HepG2 (cell line): ENCODE measurements around the gene ABHD15. TPM values are rescaled to one million over a fixed set of nuclear protein-coding genes. Genes with fewer than 3 reads are reported as not detected.

ENCODE experiments used
- ARNTL ChIP-seq: sonication (generic); formaldehyde crosslinking; IDR thresholded peaks from 2 replicates; pipeline ENCODE4 v1.4.0; 2020; ENCODE audit warnings: mild to moderate bottlenecking, missing genetic modification reagents
- BATF2 ChIP-seq: sonication (generic); formaldehyde crosslinking; IDR thresholded peaks from 2 replicates; pipeline ENCODE4 v1.8.0; 2022; ENCODE audit warnings: mild to moderate bottlenecking, missing genetic modification reagents, moderate library complexity
- BRF2 ChIP-seq: sonication (generic); formaldehyde crosslinking; IDR thresholded peaks from 2 replicates; pipeline ENCODE4 v1.8.1; 2022; ENCODE audit warnings: mild to moderate bottlenecking, missing genetic modification reagents
- FOXA3 ChIP-seq: IDR thresholded peaks from 2 replicates; pipeline ENCODE4 v1.6.1; 2016; ENCODE audit warnings: missing genetic modification reagents, missing compliant biosample characterization
- GATA4 ChIP-seq: sonication (generic); IDR thresholded peaks from 2 replicates; pipeline ENCODE4 v1.6.1; 2016; ENCODE audit warnings: antibody characterized with exemption, low read depth, borderline replicate concordance
- KDM5B ChIP-seq: sonication (generic); formaldehyde crosslinking; IDR thresholded peaks from 2 replicates; pipeline ENCODE4 v1.4.0; 2020; ENCODE audit warnings: missing genetic modification reagents, mild to moderate bottlenecking, borderline replicate concordance
- POGK ChIP-seq: sonication (generic); formaldehyde crosslinking; conservative IDR thresholded peaks from 2 replicates; pipeline ENCODE4 v1.8.0; 2022; ENCODE audit warnings: mild to moderate bottlenecking, moderate library complexity, missing genetic modification reagents
- RCOR2 ChIP-seq: IDR thresholded peaks from 2 replicates; pipeline ENCODE4 v1.6.1; 2016; ENCODE audit warnings: missing biosample characterization, missing genetic modification reagents
- SRY ChIP-seq: sonication (generic); formaldehyde crosslinking; IDR thresholded peaks from 2 replicates; pipeline ENCODE4 v1.8.0; 2022; ENCODE audit warnings: mild to moderate bottlenecking, missing genetic modification reagents
- XBP1 ChIP-seq: sonication (generic); formaldehyde crosslinking; IDR thresholded peaks from 2 replicates; pipeline ENCODE4 v1.5.0; 2020; ENCODE audit warnings: missing genetic modification reagents
- ZBTB49 ChIP-seq: sonication (generic); formaldehyde crosslinking; IDR thresholded peaks from 2 replicates; pipeline ENCODE4 v1.4.0; 2020; ENCODE audit warnings: missing genetic modification reagents, borderline replicate concordance
- ZFP1 ChIP-seq: IDR thresholded peaks from 2 replicates; pipeline ENCODE4 v1.6.1; 2016
- ZIK1 ChIP-seq: sonication (generic); formaldehyde crosslinking; IDR thresholded peaks from 2 replicates; pipeline ENCODE4 v1.5.0; 2020; ENCODE audit warnings: mild to moderate bottlenecking, low read depth, missing genetic modification reagents, borderline replicate concordance
- ZNF224 ChIP-seq: sonication (generic); formaldehyde crosslinking; IDR thresholded peaks from 2 replicates; pipeline ENCODE4 v1.5.0; 2020; ENCODE audit warnings: mild to moderate bottlenecking, missing genetic modification reagents
- ZNF441 ChIP-seq: sonication (generic); formaldehyde crosslinking; IDR thresholded peaks from 2 replicates; pipeline ENCODE4 v1.7.0; 2021; ENCODE audit warnings: missing genetic modification reagents, borderline replicate concordance
- ZNF543 ChIP-seq: sonication (generic); formaldehyde crosslinking; IDR thresholded peaks from 2 replicates; pipeline ENCODE4 v1.4.0; 2020; ENCODE audit warnings: mild to moderate bottlenecking, missing genetic modification reagents
- ZNF687 ChIP-seq: sonication (generic); formaldehyde crosslinking; IDR thresholded peaks from 2 replicates; pipeline ENCODE4 v1.5.1; 2020; ENCODE audit warnings: mild to moderate bottlenecking, missing genetic modification reagents, moderate library complexity
- ZNF878 ChIP-seq: sonication (generic); formaldehyde crosslinking; IDR thresholded peaks from 2 replicates; pipeline ENCODE4 v1.8.1; 2023; ENCODE audit warnings: mild to moderate bottlenecking, missing genetic modification reagents, moderate library complexity
- polyA plus RNA-seq, 8 experiments: library from polyadenylated mRNA; depleted of rRNA in 3 of 8; stranded (reverse) in 7 of 8; unstranded in 1 of 8; fragments of >200 nt; fragmentation: Illumina TruSeq in 4 of 8; extraction: Trizol in 4 of 8; gene quantifications; 2 replicates each; pipeline versions ENCODE4 v1.2.1 to v1.2.3, GENCODE V29; 2011 to 2016; ENCODE audit warnings: low read depth in 4 of 8, missing spikeins in 1 of 8, mixed read lengths in 1 of 8; ENCODE audit not compliant: insufficient read depth in 1 of 8
- total RNA-seq, 5 experiments: library from RNA; depleted of rRNA; stranded (reverse); fragments of >200 nt; fragmentation: Illumina TruSeq; extraction: Trizol; gene quantifications; 2 replicates each; pipeline ENCODE4 v1.2.3, GENCODE V29; 2016; ENCODE audit warnings: low read depth in 1 of 5

Gene ABHD15
- total and polyA plus RNA-seq, 2 of the 13 experiments (the other 11 are each of a cell fraction or from before 2014, with no cell fraction given), result 2.4 to 7.7 TPM

GRCh38 chr17:29613352-29613837, 46.6 kb upstream of the ABHD15 start (continued):
- TF ChIP-seq ZNF543 (CRISPR knock-in tag), result 0 out of 2 replicates have a peak, but pooled peaks have one; percentile 43
- TF ChIP-seq ZNF878 (CRISPR knock-in tag), result peak; percentile 61; the same call in 1 of the 2 replicates
- no peak for TF ChIP-seq GATA4
- no peak for TF ChIP-seq ZNF224 (CRISPR knock-in tag)
- 0 out of 2 replicates have a peak, but pooled peaks have one; percentile 34 for TF ChIP-seq ZNF441 (CRISPR knock-in tag)
- TF ChIP-seq ZIK1 (CRISPR knock-in tag), result peak; percentile 92; the same call in 1 of the 2 replicates
- no peak for TF ChIP-seq SRY (CRISPR knock-in tag)
- peak; percentile 98 for TF ChIP-seq ZNF687 (CRISPR knock-in tag)
- 0 out of 2 replicates have a peak, but pooled peaks have one; percentile 43 for TF ChIP-seq ZBTB49 (CRISPR knock-in tag)
- TF ChIP-seq BATF2, result peak; percentile 76
- TF ChIP-seq ZFP1 (CRISPR knock-in tag), result no peak
- TF ChIP-seq ARNTL, result peak; percentile 60; the same call in 1 of the 2 replicates
- peak; percentile 96 for TF ChIP-seq POGK (CRISPR knock-in tag)
- TF ChIP-seq BRF2 (CRISPR knock-in tag), result peak; percentile 91; the same call in 1 of the 2 replicates
- peak; percentile 95; the same call in 1 of the 2 replicates for TF ChIP-seq KDM5B (CRISPR knock-in tag)
- 0 out of 2 replicates have a peak, but pooled peaks have one; percentile 13 for TF ChIP-seq FOXA3 (CRISPR knock-in tag)
- peak; percentile 47; the same call in 1 of the 2 replicates for TF ChIP-seq RCOR2 (CRISPR knock-in tag)
- TF ChIP-seq XBP1 (CRISPR knock-in tag), result no peak
